Amygdala (tissue), 56 donors: ENCODE results near the gene NTNG2.

Experiments used
- DNase-seq, 56 donors: peaks; one replicate each; lab custom pipeline; 2025; lab: John Stamatoyannopoulos, UW

NTNG2 gene

DNA sequence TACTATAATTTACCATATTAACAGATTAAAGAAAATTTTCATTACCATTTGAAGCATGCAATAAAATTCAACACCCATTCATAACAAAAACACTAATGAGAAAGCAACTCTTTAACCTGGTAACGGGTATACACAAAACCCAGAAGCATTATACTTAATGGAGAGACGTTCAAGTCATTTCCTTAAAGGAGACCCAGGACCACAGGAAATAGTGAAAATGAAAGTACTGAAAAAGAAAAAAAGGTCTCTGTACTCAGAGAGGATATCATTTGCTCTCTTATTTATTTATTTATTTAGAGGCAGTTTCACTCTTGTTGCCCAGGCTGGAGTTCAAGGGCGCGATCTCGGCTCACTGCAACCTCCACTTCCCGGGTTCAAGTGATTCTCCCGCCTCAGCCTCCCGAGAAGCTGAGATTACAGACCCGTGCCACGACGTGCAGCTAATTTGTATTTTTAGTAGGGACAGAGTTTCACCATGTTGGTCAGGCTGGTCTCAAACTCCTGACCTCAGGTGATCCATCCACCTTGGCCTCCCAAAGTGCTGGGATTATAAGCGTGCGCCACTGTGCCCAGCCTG lies 131.4 kb downstream of the NTNG2 start:
- no peak for DNase-seq
